NCI-H187 (cell line): ENCODE data around the gene FRA10AC1.

Source experiments
- DNase-seq, 2 experiments: peaks; one replicate each; lab custom pipeline; 2025; lab: John Stamatoyannopoulos, UW

The FRA10AC1 gene

GRCh38 chr10:93629647-93630305 is 72.6 kb downstream of the FRA10AC1 start:
- no peak for DNase-seq

- no peak for DNase-seq
These were observed 73.5 kb downstream of the FRA10AC1 start for GRCh38 chr10:93628858-93629257.

- DNase-seq = no peak
These were observed 79.5 kb downstream of the FRA10AC1 start for GRCh38 chr10:93622942-93623341.

- DNase-seq = no peak
These were observed 81.5 kb downstream of the FRA10AC1 start for GRCh38 chr10:93620925-93621324.
